ENCODE results near the gene RNF114.

GRCh38 chr20:49904440-49905214, 31.6 kb upstream of the RNF114 start:
- TF ChIP-seq CTCF (conservative IDR thresholded peaks at IDR 0.05) (no peak), ZFX (IDR thresholded peaks at IDR 0.05) (no peak)

Measured in C4-2B (cell line).